ENCODE data around the gene HIRA. TPM values are rescaled to one million over a fixed set of nuclear protein-coding genes. Genes with fewer than 3 reads are reported as not detected.

HIRA gene
- total RNA-seq, 4 donors from 2014 or later, result 24.9 to 104 (median 31.8) TPM

GRCh38 chr22:19463491-19464469 lies 32.2 kb upstream of the HIRA start:
- peaks cover 0 to 75% (median 2%) of the 10 kb centered on the region in 3 donors for H3K36me3 ChIP-seq
- no peaks in the 10 kb centered on the region for H3K9me3 ChIP-seq
- no peak overlapping the region for H3K4me3 ChIP-seq
- no peaks in the 10 kb centered on the region for H3K4me1 ChIP-seq
- TF ChIP-seq, protein P1, sequence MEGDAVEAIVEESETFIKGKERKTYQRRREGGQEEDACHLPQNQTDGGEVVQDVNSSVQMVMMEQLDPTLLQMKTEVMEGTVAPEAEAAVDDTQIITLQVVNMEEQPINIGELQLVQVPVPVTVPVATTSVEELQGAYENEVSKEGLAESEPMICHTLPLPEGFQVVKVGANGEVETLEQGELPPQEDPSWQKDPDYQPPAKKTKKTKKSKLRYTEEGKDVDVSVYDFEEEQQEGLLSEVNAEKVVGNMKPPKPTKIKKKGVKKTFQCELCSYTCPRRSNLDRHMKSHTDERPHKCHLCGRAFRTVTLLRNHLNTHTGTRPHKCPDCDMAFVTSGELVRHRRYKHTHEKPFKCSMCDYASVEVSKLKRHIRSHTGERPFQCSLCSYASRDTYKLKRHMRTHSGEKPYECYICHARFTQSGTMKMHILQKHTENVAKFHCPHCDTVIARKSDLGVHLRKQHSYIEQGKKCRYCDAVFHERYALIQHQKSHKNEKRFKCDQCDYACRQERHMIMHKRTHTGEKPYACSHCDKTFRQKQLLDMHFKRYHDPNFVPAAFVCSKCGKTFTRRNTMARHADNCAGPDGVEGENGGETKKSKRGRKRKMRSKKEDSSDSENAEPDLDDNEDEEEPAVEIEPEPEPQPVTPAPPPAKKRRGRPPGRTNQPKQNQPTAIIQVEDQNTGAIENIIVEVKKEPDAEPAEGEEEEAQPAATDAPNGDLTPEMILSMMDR (IDR thresholded peaks at IDR 0.05), result no peak
- no peak for TF ChIP-seq POLR2A (IDR thresholded peaks at IDR 0.05)
- H3K27me3 ChIP-seq, result no peaks in the 10 kb centered on the region
- no peak for DNase-seq
- H3K27ac ChIP-seq, result no peak overlapping the region

DNA sequence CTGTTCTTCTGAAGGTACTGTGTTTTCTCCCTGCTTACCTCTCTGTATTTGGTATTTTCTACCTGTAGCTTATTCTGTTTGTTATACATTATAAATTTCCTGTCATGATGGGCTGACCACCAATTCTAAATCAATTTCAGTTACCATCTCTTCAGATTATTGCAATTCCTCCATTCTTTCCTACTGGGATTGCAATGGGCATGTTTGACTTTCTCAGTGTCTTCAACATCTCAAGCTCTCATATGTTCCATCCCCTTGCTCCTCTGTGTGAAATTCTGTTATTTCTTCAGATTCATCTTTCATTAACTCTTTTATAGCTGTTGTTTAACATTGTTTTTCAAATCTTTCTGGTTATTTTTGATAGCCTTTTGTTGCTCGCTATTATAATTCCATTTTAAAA lies 31.5 kb upstream of the HIRA start:
- Histone ChIP-seq H3K4me3 (no peak overlapping the region), H3K36me3 (peaks cover 0 to 73% (median 2%) of the 10 kb centered on the region in 3 donors), H3K9me3 (no peaks in the 10 kb centered on the region), H3K27ac (no peak overlapping the region), H3K4me1 (no peaks in the 10 kb centered on the region), H3K27me3 (no peaks in the 10 kb centered on the region)
- TF ChIP-seq POLR2A (IDR thresholded peaks at IDR 0.05), result no peak
- TF ChIP-seq, protein P1 (IDR thresholded peaks at IDR 0.05), result no peak
- no peak for DNase-seq

DNA sequence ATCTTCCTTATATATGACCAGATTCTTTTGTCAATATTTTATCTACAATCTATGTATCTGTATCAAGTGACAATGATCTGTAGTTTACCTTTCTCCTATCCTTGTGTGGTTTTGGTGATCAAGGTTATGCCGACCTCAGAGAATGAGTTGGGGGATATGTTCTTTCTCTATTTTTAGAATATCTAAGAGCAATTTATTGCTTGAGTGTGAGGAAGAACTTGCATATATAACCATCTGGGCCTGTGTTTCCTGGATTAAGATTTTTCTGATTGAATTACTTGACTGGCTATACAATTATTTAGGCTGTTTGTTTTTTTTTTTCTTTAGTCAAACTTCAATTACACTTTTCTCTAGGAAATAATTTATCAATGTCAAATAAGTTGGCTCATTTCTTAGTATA lies 30.0 kb upstream of the HIRA start:
- TF ChIP-seq, protein P1 (IDR thresholded peaks at IDR 0.05), result no peak
- no peak for TF ChIP-seq POLR2A (IDR thresholded peaks at IDR 0.05)
- Histone ChIP-seq H3K36me3 (peaks cover 0 to 73% (median 2%) of the 10 kb centered on the region in 3 donors), H3K9me3 (no peaks in the 10 kb centered on the region), H3K27ac (no peak overlapping the region), H3K4me3 (no peak overlapping the region), H3K4me1 (no peaks in the 10 kb centered on the region), H3K27me3 (no peaks in the 10 kb centered on the region)
- no peak for DNase-seq

- no peak overlapping the region for H3K4me3 ChIP-seq
- peaks cover 0 to 73% (median 0%) of the 10 kb centered on the region in 3 donors for H3K36me3 ChIP-seq
- H3K4me1 ChIP-seq, result no peaks in the 10 kb centered on the region
- no peak overlapping the region for H3K27ac ChIP-seq
- TF ChIP-seq, protein P1 (IDR thresholded peaks at IDR 0.05), result no peak
- TF ChIP-seq POLR2A (IDR thresholded peaks at IDR 0.05), result no peak
- H3K27me3 ChIP-seq, result no peaks in the 10 kb centered on the region
- DNase-seq, result no peak
- H3K9me3 ChIP-seq, result no peaks in the 10 kb centered on the region
Measured at GRCh38 chr22:19460036-19460435, 28.5 kb upstream of the HIRA start.

DNA sequence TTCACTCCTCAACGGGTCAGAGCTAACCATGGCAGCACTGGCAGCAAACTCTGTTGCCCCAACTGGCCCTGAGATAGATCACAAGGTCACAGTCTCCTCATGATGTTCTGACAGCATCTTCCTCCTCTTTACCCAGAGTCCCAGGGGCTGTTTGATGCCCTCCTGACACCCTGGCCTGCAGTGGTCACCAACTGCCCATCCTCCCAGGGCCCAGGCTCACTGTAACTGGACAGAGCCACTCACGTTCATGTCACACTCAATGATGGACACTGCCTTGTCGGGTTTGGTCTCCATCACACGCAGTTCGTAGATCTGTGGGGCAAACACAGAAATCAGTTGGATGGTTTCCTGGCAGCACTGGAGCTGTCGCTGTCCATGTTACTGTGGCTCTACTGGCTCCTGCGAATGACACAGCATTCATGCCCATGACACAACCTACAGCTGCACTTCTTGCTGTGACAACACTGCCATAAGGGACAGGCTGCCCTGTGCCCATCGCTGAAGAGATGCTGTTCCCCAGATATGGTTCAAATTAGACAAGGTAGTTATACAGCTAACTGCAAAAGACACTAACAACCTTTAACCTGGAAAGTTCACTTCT lies 26.4 kb upstream of the HIRA start:
- Histone ChIP-seq H3K9me3 (no peaks in the 10 kb centered on the region), H3K36me3 (peaks cover 0 to 76% (median 0%) of the 10 kb centered on the region in 3 donors), H3K4me1 (no peaks in the 10 kb centered on the region), H3K27me3 (no peaks in the 10 kb centered on the region), H3K4me3 (no peak overlapping the region), H3K27ac (no peak overlapping the region)
- DNase-seq, result no peak
- TF ChIP-seq POLR2A (IDR thresholded peaks at IDR 0.05), result no peak
- TF ChIP-seq, protein P1 (IDR thresholded peaks at IDR 0.05), result no peak
